Esophagus muscularis mucosa (tissue), 3 donors: ENCODE results near the gene INPP5A.

ENCODE experiments used
- CTCF ChIP-seq, 3 experiments: fragments of 200-600 bp in 2 of 3; fragments of 450-650 bp in 1 of 3; sonication (generic) in 2 of 3; IDR thresholded peaks; one replicate each; pipeline ENCODE4 v1.5.1; 2017 to 2019; ENCODE audit warnings: antibody characterized with exemption in 3 of 3, mild to moderate bottlenecking in 2 of 3, moderate library complexity in 1 of 3
- POLR2A ChIP-seq: fragments of 450-650 bp; IDR thresholded peaks from one replicate; pipeline ENCODE4 v1.6.1; 2017; ENCODE audit warnings: antibody characterized with exemption, moderate library complexity, mild to moderate bottlenecking, low read depth

- TF ChIP-seq POLR2A = no peak
- no peak for TF ChIP-seq CTCF (IDR thresholded peaks at IDR 0.05)
These were observed 82.3 kb downstream of the INPP5A start for GRCh38 chr10:132619927-132620326.
